Endothelial cell of umbilical vein (primary cell): ENCODE measurements around the gene SUMO4. TPM values are rescaled to one million over a fixed set of nuclear protein-coding genes. Genes with fewer than 3 reads are reported as not detected.

ENCODE experiments used
- BruUV-seq: library from RNA; stranded (reverse); fragments of 400-500 nt; replicated peaks from 2 replicates; lab custom pipeline; 2021; lab: Mats Ljungman, UMichigan
- CTCF ChIA-PET: fragments of 300-600, 350-600 bp; sonication (Branson Sonifier 250); formaldehyde crosslinking; loops from one replicate; lab custom pipeline; 2021; ENCODE audit warnings: antibody characterized with exemption, inconsistent platforms; lab: Charles Lee
- POLR2A ChIA-PET: fragments of 300-600, 350-600 bp; sonication (Branson Sonifier 250); formaldehyde crosslinking; loops from one replicate; lab custom pipeline; 2021; ENCODE audit warnings: antibody characterized with exemption, inconsistent platforms; lab: Charles Lee
- DNase-seq: peaks from one replicate; pipeline ENCODE4 v3.0.0-alpha.2; 2011; ENCODE audit warnings: low read depth, low spot score
- FAIRE-seq: peaks from 2 replicates; lab custom pipeline; 2011; peaks lifted over from hg19 to GRCh38; lab: Jason Lieb, UNC
- H2AFZ ChIP-seq: 2 replicates; pipeline ENCODE4 v1.6.0; 2012; ENCODE audit warnings: low read depth, low read length, control low read depth, inconsistent platforms
- H3K27ac ChIP-seq: 2 replicates; pipeline ENCODE4 v1.5.1; 2011; ENCODE audit warnings: low read depth, mild to moderate bottlenecking, control low read depth, low read length, moderate library complexity; ENCODE audit not compliant: insufficient read depth
- H3K27me3 ChIP-seq, 2 experiments: 2 replicates each; pipeline versions ENCODE4 v1.6.0 to v1.6.1; 2011; ENCODE audit warnings: low read length in 2 of 2, mixed read lengths in 1 of 2; ENCODE audit not compliant: control insufficient read depth in 2 of 2, insufficient read depth in 2 of 2
- H3K36me3 ChIP-seq, 2 experiments: 2 replicates in 1 of 2; 3 replicates in 1 of 2; pipeline ENCODE4 v1.5.1; 2011; ENCODE audit warnings: low read length in 2 of 2, mild to moderate bottlenecking in 1 of 2, moderate library complexity in 1 of 2; ENCODE audit not compliant: control insufficient read depth in 2 of 2, insufficient read depth in 2 of 2; ENCODE audit errors: extremely low read depth in 1 of 2
- H3K4me1 ChIP-seq: 3 replicates; pipeline ENCODE4 v1.5.1; 2011; ENCODE audit warnings: mild to moderate bottlenecking, low read length; ENCODE audit not compliant: control insufficient read depth, insufficient read depth; ENCODE audit errors: extremely low read depth
- H3K4me2 ChIP-seq: 2 replicates; pipeline ENCODE4 v1.6.1; 2011; ENCODE audit warnings: low read length, control low read depth, mixed read lengths; ENCODE audit not compliant: insufficient read depth
- H3K4me3 ChIP-seq, 3 experiments: fragments of 200-600 bp in 1 of 3; sonication (generic), shearing (Covaris generic) in 1 of 3; replicated peaks in 1 of 3; 2 replicates each; pipeline ENCODE4 v1.5.1; 2011 to 2016; ENCODE audit warnings: control low read depth in 3 of 3, low read length in 3 of 3, mild to moderate bottlenecking in 2 of 3, inconsistent platforms in 1 of 3, low read depth in 1 of 3, moderate library complexity in 1 of 3; ENCODE audit not compliant: insufficient read depth in 1 of 3
- H3K79me2 ChIP-seq: 2 replicates; pipeline ENCODE4 v1.6.0; 2012; ENCODE audit warnings: low read length, inconsistent platforms; ENCODE audit not compliant: control insufficient read depth, insufficient read depth
- H3K9ac ChIP-seq: replicated peaks from 2 replicates; pipeline ENCODE3; 2011; ENCODE audit warnings: low read length, control low read depth; ENCODE audit not compliant: insufficient read depth; ENCODE audit errors: extremely low read depth
- H3K9me1 ChIP-seq: replicated peaks from 3 replicates; pipeline ENCODE4 v1.6.0; 2011; ENCODE audit warnings: mild to moderate bottlenecking, low read length; ENCODE audit not compliant: control insufficient read depth, insufficient read depth; ENCODE audit errors: extremely low read depth
- H3K9me3 ChIP-seq: replicated peaks from 2 replicates; pipeline ENCODE4 v1.5.1; 2012; ENCODE audit warnings: low read length, inconsistent platforms; ENCODE audit not compliant: control insufficient read depth, insufficient read depth
- H4K20me1 ChIP-seq: replicated peaks from 2 replicates; pipeline ENCODE3; 2011; ENCODE audit warnings: mild to moderate bottlenecking, low read length; ENCODE audit not compliant: control insufficient read depth, insufficient read depth; ENCODE audit errors: extremely low read depth
- CTCF ChIP-seq, 2 donors: IDR thresholded peaks; 1 replicate in 1 of 2; 2 replicates in 1 of 2; pipeline ENCODE4 v1.5.1; 2011; ENCODE audit warnings: low read length in 2 of 2, mild to moderate bottlenecking in 2 of 2, moderate library complexity in 2 of 2, control low read depth in 1 of 2, inconsistent platforms in 1 of 2, low read depth in 1 of 2; ENCODE audit not compliant: insufficient read depth in 1 of 2; ENCODE audit errors: extremely low read depth in 1 of 2
- EZH2 ChIP-seq: IDR thresholded peaks from 2 replicates; pipeline ENCODE4 v1.6.1; 2012; ENCODE audit warnings: borderline replicate concordance, low read depth, mild to moderate bottlenecking, moderate library complexity, low read length, inconsistent platforms; ENCODE audit not compliant: severe bottlenecking
- FOS ChIP-seq: IDR thresholded peaks from 2 replicates; pipeline ENCODE4 v1.6.1; 2011; ENCODE audit warnings: mild to moderate bottlenecking, low read length, moderate library complexity, borderline replicate concordance; ENCODE audit not compliant: insufficient read depth
- GATA2 ChIP-seq: IDR thresholded peaks from 2 replicates; pipeline ENCODE4 v1.7.0; 2011; ENCODE audit warnings: low read depth, mild to moderate bottlenecking, moderate library complexity, mixed read lengths, low read length; ENCODE audit not compliant: insufficient read length, insufficient read depth
- JUN ChIP-seq: IDR thresholded peaks from 2 replicates; pipeline ENCODE4 v1.6.1; 2011; ENCODE audit warnings: borderline replicate concordance, low read depth; ENCODE audit not compliant: insufficient read length, insufficient read depth
- MYC ChIP-seq: IDR thresholded peaks from one replicate; pipeline ENCODE4 v1.6.1; 2011; ENCODE audit warnings: mild to moderate bottlenecking, low read depth, low read length
- POLR2A ChIP-seq: IDR thresholded peaks from 2 replicates; pipeline ENCODE4 v1.6.1; 2012; ENCODE audit warnings: low read depth, mild to moderate bottlenecking, control low read depth, low read length
- POLR2AphosphoS5 ChIP-seq: IDR thresholded peaks from 2 replicates; pipeline ENCODE4 v1.6.1; 2012; ENCODE audit warnings: low read depth, mild to moderate bottlenecking, control low read depth, low read length, moderate library complexity; ENCODE audit not compliant: insufficient read depth
- dilution Hi-C: fragments of 300-500 bp; cut with MboI; formaldehyde crosslinking; loops from one replicate; pipeline ENCODE4 v1.15.0; 2019; ENCODE audit warnings: low sequenced_read_pairs; ENCODE audit not compliant: extremely low pct_ligation_motif_present
- intact Hi-C: fragments of 100-400 bp; cut with micrococcal nuclease; formaldehyde crosslinking; loops from one replicate; pipeline ENCODE4 v1.10.0; 2022
- polyA plus RNA-seq, 4 experiments: library from polyadenylated mRNA; depleted of rRNA in 3 of 4; stranded (reverse) in 3 of 4; unstranded in 1 of 4; fragments of >200 nt; gene quantifications; 2 replicates each; pipeline versions ENCODE4 v1.2.1 to v1.2.3, GENCODE V29; 2011 to 2012; ENCODE audit warnings: missing spikeins in 1 of 4
- total RNA-seq: library from RNA; stranded (reverse); gene quantifications from 2 replicates; pipeline ENCODE4 v1.2.3, GENCODE V29; 2021
- TF ChIP-seq, protein P1 (sequence below): IDR thresholded peaks from 2 replicates; pipeline ENCODE4 v1.6.1; 2011; ENCODE audit not compliant: insufficient read depth, insufficient read length

The SUMO4 gene
- total and polyA plus RNA-seq, 2 donors (not counting 3 experiments of a cell fraction or from before 2014, with no cell fraction given), result 0.10 to 2.6 TPM

- peaks cover 75% of the 10 kb centered on the region for H3K79me2 ChIP-seq
- ChIA-PET POLR2A (no interaction called here), CTCF (interaction anchor here (0.9 kb wide), 1 partner anchor 10 kb away, joined by 3 read pairs; no protein-coding TSS in a partner anchor)
- H3K9ac ChIP-seq, result no peak overlapping the region
- no peaks in the 10 kb centered on the region for H3K9me3 ChIP-seq
- H3K36me3 ChIP-seq, result no peaks in the 10 kb centered on the region
- no peak overlapping the region for H3K4me3 ChIP-seq
- H3K27me3 ChIP-seq, result no peaks in the 10 kb centered on the region
- DNase-seq, result peak; percentile 11
- H3K27ac ChIP-seq, result no peak overlapping the region
- no peaks in the 10 kb centered on the region for H3K4me1 ChIP-seq
- no peak for TF ChIP-seq CTCF (IDR thresholded peaks at IDR 0.05; ENCODE audit: extremely low read depth in 1 of 2, insufficient read depth in 1 of 2, low read depth in 1 of 2, low read length in 2 of 2)
- TF ChIP-seq GATA2, result no peak
- TF ChIP-seq FOS, result no peak
- TF ChIP-seq JUN, result no peak
- TF ChIP-seq POLR2A, result no peak
- TF ChIP-seq POLR2AphosphoS5, result no peak
- TF ChIP-seq EZH2, result no peak
- TF ChIP-seq, protein P1, sequence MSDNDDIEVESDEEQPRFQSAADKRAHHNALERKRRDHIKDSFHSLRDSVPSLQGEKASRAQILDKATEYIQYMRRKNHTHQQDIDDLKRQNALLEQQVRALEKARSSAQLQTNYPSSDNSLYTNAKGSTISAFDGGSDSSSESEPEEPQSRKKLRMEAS, result no peak
- TF ChIP-seq MYC, result no peak
- no peak for FAIRE-seq
- intact Hi-C loops, result no loop called here
- no peak overlapping the region for H2AFZ ChIP-seq
- H3K4me2 ChIP-seq, result no peak overlapping the region
- dilution Hi-C loops, result no loop called here
- H4K20me1 ChIP-seq, result peaks cover 5% of the 10 kb centered on the region
- H3K9me1 ChIP-seq, result peaks cover 3% of the 10 kb centered on the region
- no TSS peak for BruUV-seq
Measured at GRCh38 chr6:149366267-149366921, 33.7 kb upstream of the SUMO4 start.
